HFFc6 (cell line): ENCODE data around the gene TMPRSS15. TPM values are rescaled to one million over a fixed set of nuclear protein-coding genes. Genes with fewer than 3 reads are reported as not detected.

ENCODE experiments used
- DNase-seq: peaks from one replicate; pipeline ENCODE4 v3.0.0-alpha.2; 2018
- H3K27ac Mint-ChIP-seq: 2 replicates; pipeline ENCODE4 v1.8.0; 2020; ENCODE audit warnings: mild to moderate bottlenecking, mixed read lengths
- H3K27me3 Mint-ChIP-seq: 2 replicates; pipeline ENCODE4 v1.8.0; 2021; ENCODE audit warnings: mild to moderate bottlenecking, moderate library complexity, mixed read lengths; ENCODE audit not compliant: insufficient read depth
- H3K36me3 Mint-ChIP-seq: 2 replicates; pipeline ENCODE4 v1.8.0; 2021; ENCODE audit warnings: low read depth, mixed read lengths
- H3K4me1 Mint-ChIP-seq: 2 replicates; pipeline ENCODE4 v1.8.0; 2020; ENCODE audit warnings: low read depth, mixed read lengths
- H3K4me3 Mint-ChIP-seq: 2 replicates; pipeline ENCODE4 v1.8.0; 2020; ENCODE audit warnings: mild to moderate bottlenecking, moderate library complexity, mixed read lengths
- H3K9me3 Mint-ChIP-seq: 2 replicates; pipeline ENCODE4 v1.8.0; 2020; ENCODE audit warnings: mild to moderate bottlenecking, mixed read lengths
- CTCF ChIP-seq: fragments of 200-600 bp; sonication (generic); IDR thresholded peaks from 2 replicates; pipeline ENCODE4 v1.5.0; 2021; ENCODE audit warnings: antibody characterized with exemption, mild to moderate bottlenecking
- total RNA-seq, 6 experiments: library from RNA; stranded (reverse); fragmentation: NEBNext Ultra II Directional; extraction: Animal tissue kit (Norgen Biotek cat#: 25700); gene quantifications; 2 replicates in 1 of 6; 3 replicates in 5 of 6; pipeline ENCODE4 v1.2.3, GENCODE V29; 2021

Gene TMPRSS15
- total RNA-seq, 6 experiments from 2014 or later = not detected

- no peak overlapping the region for H3K27ac Mint-ChIP-seq
- no peak for DNase-seq
- no peaks in the 10 kb centered on the region for H3K4me1 Mint-ChIP-seq
- no peak for TF ChIP-seq CTCF
- no peak overlapping the region for H3K4me3 Mint-ChIP-seq
- peaks cover 9% of the 10 kb centered on the region; the same call in 1 of the 2 replicates for H3K9me3 Mint-ChIP-seq
- H3K36me3 Mint-ChIP-seq = no peaks in the 10 kb centered on the region
- no peaks in the 10 kb centered on the region for H3K27me3 Mint-ChIP-seq
Observed at GRCh38 chr21:18298228-18298627, 105.4 kb downstream of the TMPRSS15 start.

GRCh38 chr21:18294100-18294499 lies 109.5 kb downstream of the TMPRSS15 start:
- DNase-seq = no peak
- Mint-ChIP-seq H3K27me3 (no peaks in the 10 kb centered on the region), H3K36me3 (no peaks in the 10 kb centered on the region), H3K4me1 (no peaks in the 10 kb centered on the region), H3K27ac (no peak overlapping the region), H3K4me3 (no peak overlapping the region), H3K9me3 (no peaks in the 10 kb centered on the region)
- no peak for TF ChIP-seq CTCF

- no peak for TF ChIP-seq CTCF
- no peak overlapping the region for H3K27ac Mint-ChIP-seq
- no peaks in the 10 kb centered on the region for H3K27me3 Mint-ChIP-seq
- peaks cover 17% of the 10 kb centered on the region for H3K9me3 Mint-ChIP-seq
- H3K36me3 Mint-ChIP-seq = no peaks in the 10 kb centered on the region
- no peak for DNase-seq
- H3K4me3 Mint-ChIP-seq = no peak overlapping the region
- no peaks in the 10 kb centered on the region for H3K4me1 Mint-ChIP-seq
Observed at GRCh38 chr21:18289876-18290275, 113.7 kb downstream of the TMPRSS15 start.

- H3K27ac Mint-ChIP-seq = no peak overlapping the region
Observed at GRCh38 chr21:18285379-18285778, 118.2 kb downstream of the TMPRSS15 start.

GRCh38 chr21:18275781-18276180 lies 127.8 kb downstream of the TMPRSS15 start:
- Mint-ChIP-seq H3K4me3 (no peak overlapping the region), H3K27ac (no peak overlapping the region), H3K27me3 (no peaks in the 10 kb centered on the region), H3K4me1 (no peaks in the 10 kb centered on the region), H3K9me3 (peaks cover 39% of the 10 kb centered on the region), H3K36me3 (no peaks in the 10 kb centered on the region)
- no peak for TF ChIP-seq CTCF
- DNase-seq = no peak

More at GRCh38 chr21:18285379-18285778, 118.2 kb downstream of the TMPRSS15 start:
- DNase-seq = no peak
- H3K4me3 Mint-ChIP-seq = no peak overlapping the region
- no peaks in the 10 kb centered on the region; the same call in 1 of the 2 replicates for H3K27me3 Mint-ChIP-seq
- peaks cover 38% of the 10 kb centered on the region for H3K9me3 Mint-ChIP-seq
- H3K4me1 Mint-ChIP-seq = no peaks in the 10 kb centered on the region
- TF ChIP-seq CTCF = no peak
- H3K36me3 Mint-ChIP-seq = no peaks in the 10 kb centered on the region

- DNase-seq = no peak
- Mint-ChIP-seq H3K4me1 (no peaks in the 10 kb centered on the region), H3K27me3 (no peaks in the 10 kb centered on the region), H3K4me3 (no peak overlapping the region), H3K36me3 (no peaks in the 10 kb centered on the region), H3K27ac (no peak overlapping the region), H3K9me3 (peaks cover 28% of the 10 kb centered on the region)
- no peak for TF ChIP-seq CTCF
Observed at GRCh38 chr21:18274370-18274769, 129.2 kb downstream of the TMPRSS15 start.
